GM23338 (cell line): ENCODE results near the gene KRT25.

ENCODE experiments used
- EZH2 ChIP-seq: fragments of 200-600 bp; sonication (generic); IDR thresholded peaks from one replicate; pipeline ENCODE4 v1.8.0; 2017; ENCODE audit warnings: antibody characterized with exemption, mild to moderate bottlenecking, low read depth; ENCODE audit not compliant: unreplicated experiment
- EZH2phosphoT487 ChIP-seq: fragments of 200-600 bp; sonication (generic); IDR thresholded peaks from one replicate; pipeline ENCODE4 v1.8.1; 2018; ENCODE audit warnings: antibody characterized with exemption; ENCODE audit not compliant: unreplicated experiment
- POLR2AphosphoS5 ChIP-seq: IDR thresholded peaks from 2 replicates; pipeline ENCODE4 v1.6.1; 2016; ENCODE audit warnings: antibody characterized with exemption, low read depth
- TF ChIP-seq, protein P1 (sequence below), 2 experiments: fragments of 200-600 bp in 1 of 2; sonication (generic) in 1 of 2; conservative IDR thresholded peaks; 2 replicates each; pipeline versions ENCODE4 v1.5.1 to v1.6.1; 2016 to 2017; ENCODE audit warnings: antibody characterized with exemption in 2 of 2, low read depth in 2 of 2, mild to moderate bottlenecking in 2 of 2, moderate library complexity in 1 of 2

DNA sequence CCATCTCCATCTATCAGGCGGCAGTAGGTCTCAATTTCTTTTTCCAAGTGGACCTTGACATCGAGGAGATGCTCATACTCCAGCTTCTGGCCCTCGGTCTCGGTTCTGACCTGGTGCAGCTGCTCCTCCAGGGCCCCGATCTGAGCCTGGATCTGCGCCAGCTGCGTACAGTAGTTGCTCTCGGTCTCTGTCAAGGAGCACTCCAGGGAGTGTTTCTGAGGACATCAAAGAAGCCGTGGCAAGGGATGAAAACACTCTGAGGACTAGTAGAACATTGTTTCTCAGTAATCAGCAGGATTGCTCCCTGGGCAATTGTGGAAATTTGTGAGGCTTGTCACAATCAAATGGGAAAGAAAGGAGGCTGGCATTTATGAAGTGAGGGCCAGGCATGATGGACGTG, 38.7 kb upstream of the KRT25 start:
- no peak for TF ChIP-seq POLR2AphosphoS5
- TF ChIP-seq EZH2: no peak
- TF ChIP-seq, protein P1, sequence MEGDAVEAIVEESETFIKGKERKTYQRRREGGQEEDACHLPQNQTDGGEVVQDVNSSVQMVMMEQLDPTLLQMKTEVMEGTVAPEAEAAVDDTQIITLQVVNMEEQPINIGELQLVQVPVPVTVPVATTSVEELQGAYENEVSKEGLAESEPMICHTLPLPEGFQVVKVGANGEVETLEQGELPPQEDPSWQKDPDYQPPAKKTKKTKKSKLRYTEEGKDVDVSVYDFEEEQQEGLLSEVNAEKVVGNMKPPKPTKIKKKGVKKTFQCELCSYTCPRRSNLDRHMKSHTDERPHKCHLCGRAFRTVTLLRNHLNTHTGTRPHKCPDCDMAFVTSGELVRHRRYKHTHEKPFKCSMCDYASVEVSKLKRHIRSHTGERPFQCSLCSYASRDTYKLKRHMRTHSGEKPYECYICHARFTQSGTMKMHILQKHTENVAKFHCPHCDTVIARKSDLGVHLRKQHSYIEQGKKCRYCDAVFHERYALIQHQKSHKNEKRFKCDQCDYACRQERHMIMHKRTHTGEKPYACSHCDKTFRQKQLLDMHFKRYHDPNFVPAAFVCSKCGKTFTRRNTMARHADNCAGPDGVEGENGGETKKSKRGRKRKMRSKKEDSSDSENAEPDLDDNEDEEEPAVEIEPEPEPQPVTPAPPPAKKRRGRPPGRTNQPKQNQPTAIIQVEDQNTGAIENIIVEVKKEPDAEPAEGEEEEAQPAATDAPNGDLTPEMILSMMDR (conservative IDR thresholded peaks at IDR 0.05; ENCODE audit: low read depth in 2 of 2): no peak
- no peak for TF ChIP-seq EZH2phosphoT487
